ENCODE data around the gene WIPF2. TPM values are rescaled to one million over a fixed set of nuclear protein-coding genes. Genes with fewer than 3 reads are reported as not detected.
A peak's percentile ranks its signal among the peaks of the same experiment; 100 is the strongest.
"Not testable (repeated sequence)": the region's sequence is repeated elsewhere in the genome, so short reads cannot be mapped to it uniquely, and the experiment has no call there.

The WIPF2 gene
- total RNA-seq, 2 experiments from 2014 or later, result 24.1 to 26.1 TPM

GRCh38 chr17:40298726-40299125, 79.6 kb downstream of the WIPF2 start:
- H3K9me3 Mint-ChIP-seq (ENCODE audit: low read depth), result no peaks in the 10 kb centered on the region
- no peak for DNase-seq
- CTCF ChIA-PET, result interaction anchor here (31.0 kb wide), 1 partner anchor 58 kb away, joined by 433 read pairs; no protein-coding TSS in a partner anchor
- H3K27me3 Mint-ChIP-seq, result no peaks in the 10 kb centered on the region
- H3K4me1 Mint-ChIP-seq, result peaks cover 28% of the 10 kb centered on the region
- ATAC-seq, result no peak
- no peak overlapping the region for H3K4me3 Mint-ChIP-seq
- H3K27ac Mint-ChIP-seq, result no peak overlapping the region
- H3K36me3 Mint-ChIP-seq, result peaks cover 67% of the 10 kb centered on the region

DNA sequence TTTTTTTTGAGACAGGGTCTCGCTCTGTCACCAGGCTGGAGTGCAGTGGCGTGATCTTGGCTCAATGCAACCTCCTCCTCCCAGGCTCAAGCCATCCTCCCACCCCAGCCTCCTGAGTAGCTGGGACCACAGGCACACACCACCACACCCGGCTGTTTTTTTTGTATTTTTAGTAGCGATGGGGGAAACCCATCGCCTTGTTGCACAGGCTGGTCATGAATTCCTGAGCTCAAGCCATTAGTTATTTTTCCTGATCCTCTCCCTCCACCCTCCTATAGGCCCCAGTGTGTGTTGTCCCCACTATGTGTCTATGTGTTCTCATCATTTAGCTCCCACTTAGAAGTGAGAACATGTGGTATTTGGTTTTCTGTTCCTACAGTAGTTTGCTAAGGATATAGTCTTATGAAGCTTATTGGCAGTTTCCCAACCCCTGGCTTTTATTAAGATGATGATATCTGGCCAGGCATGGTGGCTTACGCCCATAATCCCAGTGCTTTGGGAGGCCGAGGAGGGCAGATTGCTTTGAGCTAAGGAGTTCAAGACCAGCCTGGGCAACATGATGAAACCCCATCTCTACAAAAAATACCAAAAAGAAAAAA, 80.2 kb downstream of the WIPF2 start:
- not testable (repeated sequence) for H3K4me3 Mint-ChIP-seq; H3K9me3 Mint-ChIP-seq (ENCODE audit: low read depth); DNase-seq; ATAC-seq; H3K27me3 Mint-ChIP-seq; H3K27ac Mint-ChIP-seq
- peaks cover 25% of the 10 kb centered on the region for H3K4me1 Mint-ChIP-seq
- peaks cover 67% of the 10 kb centered on the region for H3K36me3 Mint-ChIP-seq
- CTCF ChIA-PET, result interaction anchor here (1.6 to 31.0 kb wide), 2 partner anchors 58 to 107 kb away, joined by 5 to 433 read pairs; no protein-coding TSS in a partner anchor

DNA sequence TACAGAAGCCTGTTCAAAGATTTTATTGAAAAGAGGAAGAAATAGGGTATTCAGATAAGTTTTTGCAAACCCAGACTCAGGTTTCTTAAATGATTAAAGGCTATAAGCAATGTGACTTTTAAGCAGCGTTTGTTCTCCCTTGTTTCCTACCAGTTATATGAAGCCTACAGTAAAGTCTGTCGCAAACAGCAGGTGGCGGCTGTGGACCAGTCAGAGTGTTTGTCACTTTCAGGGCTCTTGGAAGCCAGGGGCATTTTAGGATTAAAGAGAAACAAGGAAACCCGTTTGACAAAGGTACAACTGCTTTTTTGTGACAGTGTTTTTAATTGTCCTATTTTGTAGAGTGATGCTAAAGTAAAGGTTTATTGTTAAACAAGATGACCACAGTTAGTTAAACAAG, 82.2 kb downstream of the WIPF2 start:
- Mint-ChIP-seq H3K4me3 (no peak overlapping the region), H3K4me1 (peaks cover 17% of the 10 kb centered on the region), H3K27ac (no peak overlapping the region), H3K36me3 (peaks cover 55% of the 10 kb centered on the region), H3K27me3 (no peaks in the 10 kb centered on the region), H3K9me3 (ENCODE audit: low read depth) (no peaks in the 10 kb centered on the region)
- no peak for DNase-seq
- CTCF ChIA-PET, result interaction anchor here (0.9 to 31.0 kb wide), 6 partner anchors 12 to 232 kb away, joined by 3 to 433 read pairs (median 12); no protein-coding TSS in a partner anchor
- no peak for ATAC-seq

- Mint-ChIP-seq H3K27ac (no peak overlapping the region), H3K4me3 (no peak overlapping the region), H3K36me3 (peaks cover 44% of the 10 kb centered on the region), H3K9me3 (ENCODE audit: low read depth) (no peaks in the 10 kb centered on the region), H3K27me3 (no peaks in the 10 kb centered on the region), H3K4me1 (peaks cover 14% of the 10 kb centered on the region)
- ATAC-seq (peak; percentile 56), DNase-seq (no peak)
- CTCF ChIA-PET, result interaction anchor here (0.6 to 31.0 kb wide), 20 partner anchors 9 to 255 kb away, joined by 3 to 433 read pairs (median 6); partner anchors contain the start of gene WIPF2
Observed at GRCh38 chr17:40303009-40303657, 84.0 kb downstream of the WIPF2 start.

DNA sequence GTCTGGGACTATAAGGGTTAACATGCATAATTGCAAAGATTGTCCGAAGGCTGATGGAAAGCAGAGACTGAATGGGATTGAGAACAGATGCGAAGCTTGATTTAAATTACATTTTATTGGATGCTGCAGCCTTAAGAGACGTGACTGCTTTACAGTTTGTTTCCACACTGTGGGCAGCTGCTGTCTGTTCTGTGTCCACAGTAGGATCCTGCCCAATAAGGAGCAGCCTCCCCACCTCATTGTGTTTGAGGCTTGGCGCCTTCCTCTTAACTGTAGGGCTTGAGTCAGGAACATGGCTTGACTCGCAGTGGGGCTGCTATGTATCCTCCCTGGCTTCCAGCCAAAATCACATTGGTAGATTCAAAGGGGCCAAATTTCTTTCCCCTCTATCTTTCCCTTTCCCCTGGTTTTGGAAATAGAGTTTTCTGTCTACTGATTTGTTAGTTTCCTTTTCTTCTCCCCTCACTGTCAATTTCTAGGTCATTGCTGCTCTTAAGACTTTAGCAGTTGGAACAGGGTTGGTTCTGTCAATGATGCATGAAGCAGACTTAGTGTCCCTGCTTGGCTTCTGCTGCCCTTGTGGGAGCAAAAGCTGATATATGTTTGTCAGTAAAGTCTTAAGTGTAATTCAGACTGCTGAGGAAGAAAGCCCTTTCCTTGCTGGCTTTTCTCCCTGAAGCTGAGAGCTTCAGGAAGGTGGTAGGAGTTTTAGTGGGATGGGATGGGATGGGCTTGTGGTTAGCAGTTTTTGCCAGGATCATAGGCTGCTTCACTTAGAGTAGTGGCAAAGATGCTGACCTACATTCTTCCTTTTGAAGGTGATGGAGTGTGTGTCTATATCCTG, 84.8 kb downstream of the WIPF2 start:
- Mint-ChIP-seq H3K27me3 (no peaks in the 10 kb centered on the region), H3K27ac (no peak overlapping the region), H3K9me3 (ENCODE audit: low read depth) (no peaks in the 10 kb centered on the region), H3K4me3 (no peak overlapping the region), H3K36me3 (peaks cover 38% of the 10 kb centered on the region), H3K4me1 (peaks cover 13% of the 10 kb centered on the region)
- DNase-seq, result no peak
- CTCF ChIA-PET, result interaction anchor here (0.8 to 31.0 kb wide), 17 partner anchors 8 to 255 kb away, joined by 3 to 433 read pairs (median 8); no protein-coding TSS in a partner anchor
- ATAC-seq, result no peak

DNA sequence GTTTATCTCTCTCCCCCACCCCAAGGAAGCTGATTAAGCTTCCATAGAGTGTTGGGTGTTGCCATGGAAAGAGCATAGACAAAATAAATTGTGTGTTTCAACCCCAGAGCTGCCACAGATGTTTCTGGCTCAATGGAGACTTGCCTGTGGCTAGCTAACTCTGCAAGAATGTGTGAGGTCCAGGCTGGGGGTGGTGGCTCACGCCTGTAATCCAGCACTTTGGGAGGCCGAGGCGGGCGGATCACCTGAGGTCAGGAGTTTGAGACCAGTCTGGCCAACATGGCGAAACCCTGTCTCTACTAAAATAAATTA, 85.4 kb downstream of the WIPF2 start:
- not testable (repeated sequence) for H3K27ac Mint-ChIP-seq

GRCh38 chr17:40304866-40305265, 85.8 kb downstream of the WIPF2 start:
- H3K36me3 Mint-ChIP-seq, result peaks cover 34% of the 10 kb centered on the region
- ATAC-seq; H3K4me3 Mint-ChIP-seq; DNase-seq; H3K27ac Mint-ChIP-seq; H3K9me3 Mint-ChIP-seq (ENCODE audit: low read depth); H3K27me3 Mint-ChIP-seq: not testable (repeated sequence)
- CTCF ChIA-PET, result interaction anchor here (1.4 to 31.0 kb wide), 7 partner anchors 11 to 228 kb away, joined by 3 to 433 read pairs (median 12); partner anchors contain the start of gene WIPF2
- H3K4me1 Mint-ChIP-seq, result peaks cover 13% of the 10 kb centered on the region

More for the DNA sequence above, 85.4 kb downstream of the WIPF2 start:
- H3K4me1 Mint-ChIP-seq, result peaks cover 13% of the 10 kb centered on the region
- CTCF ChIA-PET, result interaction anchor here (1.4 to 31.0 kb wide), 10 partner anchors 11 to 254 kb away, joined by 3 to 433 read pairs (median 15); partner anchors contain the start of gene WIPF2
- DNase-seq; H3K9me3 Mint-ChIP-seq (ENCODE audit: low read depth); H3K4me3 Mint-ChIP-seq; H3K27me3 Mint-ChIP-seq; ATAC-seq: not testable (repeated sequence)
- peaks cover 34% of the 10 kb centered on the region for H3K36me3 Mint-ChIP-seq

GRCh38 chr17:40306395-40306794, 87.3 kb downstream of the WIPF2 start:
- CTCF ChIA-PET, result interaction anchor here (0.9 to 31.0 kb wide), 7 partner anchors 10 to 253 kb away, joined by 3 to 433 read pairs (median 5); no protein-coding TSS in a partner anchor
- H3K4me1 Mint-ChIP-seq, result peaks cover 20% of the 10 kb centered on the region
- peaks cover 26% of the 10 kb centered on the region for H3K36me3 Mint-ChIP-seq
- no peak overlapping the region for H3K4me3 Mint-ChIP-seq
- H3K9me3 Mint-ChIP-seq (ENCODE audit: low read depth), result no peaks in the 10 kb centered on the region
- ATAC-seq, result no peak
- no peak overlapping the region for H3K27ac Mint-ChIP-seq
- no peak for DNase-seq
- no peaks in the 10 kb centered on the region for H3K27me3 Mint-ChIP-seq

DNA sequence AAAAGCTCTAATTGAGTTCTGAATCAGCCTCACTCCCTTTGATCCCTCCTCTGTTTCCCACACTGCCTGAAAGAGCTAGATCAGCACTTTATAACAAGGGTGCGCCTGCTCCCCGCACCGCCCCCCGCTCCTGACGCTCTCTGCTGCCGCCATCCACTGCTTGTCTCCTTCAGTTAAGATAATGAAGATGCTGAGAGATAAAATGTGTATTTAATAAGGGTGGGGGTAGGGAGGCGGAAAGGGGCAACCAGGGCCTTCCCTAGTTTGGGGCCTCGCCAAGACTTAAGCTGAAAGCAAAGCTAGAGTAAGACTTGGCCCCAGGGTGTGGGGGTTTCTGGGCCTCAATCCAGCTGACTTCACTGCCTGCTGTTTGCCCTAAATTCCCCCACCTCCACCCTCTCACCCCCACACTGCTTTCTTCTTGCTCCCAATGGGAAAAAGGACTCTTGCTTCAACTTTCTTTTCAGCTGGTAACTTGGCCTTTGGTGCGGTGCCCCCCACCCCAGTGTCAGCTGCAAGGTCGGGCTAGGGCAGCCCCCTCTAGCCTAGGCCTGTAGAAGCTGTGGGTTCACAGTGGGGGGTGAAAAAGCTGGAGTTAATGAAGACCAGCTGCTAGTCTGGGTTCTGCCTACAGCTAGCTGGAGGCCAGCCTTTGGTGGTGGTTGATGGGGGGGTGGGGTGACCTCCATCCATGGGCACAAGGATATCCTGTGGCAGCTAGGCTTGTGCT, 88.1 kb downstream of the WIPF2 start:
- CTCF ChIA-PET, result interaction anchor here (0.9 to 31.0 kb wide), 9 partner anchors 9 to 252 kb away, joined by 3 to 433 read pairs (median 4); no protein-coding TSS in a partner anchor
- no peak overlapping the region for H3K4me3 Mint-ChIP-seq
- peaks cover 20% of the 10 kb centered on the region for H3K36me3 Mint-ChIP-seq

GRCh38 chr17:40307740-40308239, 88.7 kb downstream of the WIPF2 start:
- Mint-ChIP-seq H3K36me3 (peaks cover 16% of the 10 kb centered on the region), H3K4me1 (peaks cover 32% of the 10 kb centered on the region), H3K27me3 (no peaks in the 10 kb centered on the region), H3K27ac (no peak overlapping the region), H3K4me3 (no peak overlapping the region), H3K9me3 (ENCODE audit: low read depth) (no peaks in the 10 kb centered on the region)
- CTCF ChIA-PET, result interaction anchor here (0.9 to 31.0 kb wide), 9 partner anchors 9 to 252 kb away, joined by 3 to 433 read pairs (median 4); no protein-coding TSS in a partner anchor
- ATAC-seq, result no peak
- DNase-seq, result no peak

More for the DNA sequence above, 88.1 kb downstream of the WIPF2 start:
- Mint-ChIP-seq H3K9me3 (ENCODE audit: low read depth) (no peaks in the 10 kb centered on the region), H3K27ac (no peak overlapping the region), H3K4me1 (peaks cover 28% of the 10 kb centered on the region), H3K27me3 (no peaks in the 10 kb centered on the region)
- DNase-seq, result no peak
- no peak for ATAC-seq

DNA sequence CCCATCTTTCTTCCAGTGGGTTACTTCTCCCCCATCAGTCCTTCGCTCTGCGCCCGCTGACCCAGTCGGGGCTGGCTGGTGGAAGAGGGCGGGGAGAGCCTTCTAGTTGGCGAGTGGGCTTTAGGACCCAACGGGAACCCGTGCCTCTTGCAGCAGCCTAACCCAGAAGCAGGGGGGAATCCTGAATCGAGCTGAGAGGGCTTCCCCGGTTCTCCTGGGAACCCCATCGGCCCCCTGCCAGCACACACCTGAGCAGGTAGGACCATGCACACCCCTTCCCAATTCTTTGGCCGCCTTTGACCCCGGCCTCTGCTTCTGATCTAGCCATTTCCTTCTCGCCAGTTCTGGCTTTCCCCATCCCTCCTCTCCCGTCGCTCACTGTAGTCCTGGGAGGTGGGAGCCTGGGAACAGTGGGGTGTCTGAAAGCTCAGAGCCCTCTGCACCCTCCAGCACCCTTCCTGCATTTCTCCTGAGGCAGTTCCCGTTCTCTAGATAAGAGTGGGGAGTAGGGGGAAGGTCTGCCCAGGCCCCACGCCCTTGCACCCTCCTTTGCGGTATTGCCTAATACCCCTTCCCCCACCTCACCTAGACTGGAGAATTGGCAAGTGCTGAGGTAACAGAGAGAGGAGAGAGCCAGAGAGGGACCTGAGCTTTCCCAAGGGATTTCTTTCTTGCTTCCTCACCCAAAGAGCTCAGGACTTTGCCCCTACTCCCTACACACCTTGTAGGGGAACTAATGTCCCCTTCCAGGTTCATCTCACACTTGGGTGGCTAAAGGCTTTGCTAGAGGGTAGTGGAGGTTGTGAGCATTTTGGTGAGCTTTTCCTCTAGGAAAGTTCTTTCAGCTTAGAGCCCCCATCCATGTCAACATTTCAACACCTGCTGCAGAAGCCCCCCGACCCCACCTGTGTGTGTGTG, 90.2 kb downstream of the WIPF2 start, which contains the start of gene RARA:
TSS of gene RARA (plus strand) at position 150 of the 918 bp plus-strand sequence. CDS start 22,039 bp downstream, outside the sequence.
- H3K27me3 Mint-ChIP-seq, result no peaks in the 10 kb centered on the region
- CTCF ChIA-PET, result interaction anchor here (0.6 to 31.0 kb wide), 8 partner anchors 7 to 251 kb away, joined by 3 to 433 read pairs (median 3); no protein-coding TSS in a partner anchor
- ATAC-seq (no peak), DNase-seq (no peak)
- peaks cover 38% of the 10 kb centered on the region for H3K4me1 Mint-ChIP-seq
- no peak within 1 kb of the TSS for H3K27ac Mint-ChIP-seq
- H3K4me3 Mint-ChIP-seq, result peak within 1 kb of the TSS; percentile 12
- H3K36me3 Mint-ChIP-seq, result peaks cover 3% of the 10 kb centered on the region
- H3K9me3 Mint-ChIP-seq (ENCODE audit: low read depth), result no peaks in the 10 kb centered on the region
